HL-60/S4 treated with phorbol 12-myristate 13-acetate at 8.2 ng/mL for 4 days and 3 days (cell line): ENCODE data around the gene IL1B.

Experiments
- in situ Hi-C: fragments of 300-500 bp; cut with MboI; formaldehyde crosslinking; loops from 2 replicates; pipeline ENCODE4 v1.15.0; 2022; ENCODE audit warnings: low sequenced_read_pairs

The IL1B gene

DNA sequence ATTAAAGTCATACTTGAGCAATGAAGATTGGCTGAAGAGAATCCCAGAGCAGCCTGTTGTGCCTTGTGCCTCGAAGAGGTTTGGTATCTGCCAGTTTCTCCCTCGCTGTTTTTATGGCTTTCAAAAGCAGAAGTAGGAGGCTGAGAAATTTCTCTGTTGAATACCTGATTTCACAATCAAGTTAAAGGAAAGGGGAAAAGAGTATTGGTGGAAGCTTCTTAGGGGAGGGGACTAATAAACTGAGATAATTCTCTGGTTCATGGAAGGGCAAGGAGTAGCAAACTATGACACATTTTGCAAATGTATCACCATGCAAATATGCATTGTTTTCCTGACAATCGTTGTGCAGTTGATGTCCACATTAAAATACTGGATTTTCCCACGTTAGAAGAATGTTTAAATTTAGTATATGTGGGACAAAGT lies at the start of gene IL1B:
Gene IL1B (minus strand): TSS at position 85 of the 423 bp plus-strand sequence. CDS start 550 bp downstream, outside the sequence.
- in situ Hi-C loops: no loop called here

- in situ Hi-C loops: loop anchor here (25.0 kb wide), 1 partner anchor 124 kb away; the partner anchor contains the start of gene CKAP2L
Measured at GRCh38 chr2:112886291-112886690, 49.7 kb upstream of the IL1B start.

- in situ Hi-C loops: loop anchor here (25.0 kb wide), 1 partner anchor 123 kb away; the partner anchor contains the start of gene CKAP2L
Measured at GRCh38 chr2:112885506-112885902, 48.9 kb upstream of the IL1B start.

DNA sequence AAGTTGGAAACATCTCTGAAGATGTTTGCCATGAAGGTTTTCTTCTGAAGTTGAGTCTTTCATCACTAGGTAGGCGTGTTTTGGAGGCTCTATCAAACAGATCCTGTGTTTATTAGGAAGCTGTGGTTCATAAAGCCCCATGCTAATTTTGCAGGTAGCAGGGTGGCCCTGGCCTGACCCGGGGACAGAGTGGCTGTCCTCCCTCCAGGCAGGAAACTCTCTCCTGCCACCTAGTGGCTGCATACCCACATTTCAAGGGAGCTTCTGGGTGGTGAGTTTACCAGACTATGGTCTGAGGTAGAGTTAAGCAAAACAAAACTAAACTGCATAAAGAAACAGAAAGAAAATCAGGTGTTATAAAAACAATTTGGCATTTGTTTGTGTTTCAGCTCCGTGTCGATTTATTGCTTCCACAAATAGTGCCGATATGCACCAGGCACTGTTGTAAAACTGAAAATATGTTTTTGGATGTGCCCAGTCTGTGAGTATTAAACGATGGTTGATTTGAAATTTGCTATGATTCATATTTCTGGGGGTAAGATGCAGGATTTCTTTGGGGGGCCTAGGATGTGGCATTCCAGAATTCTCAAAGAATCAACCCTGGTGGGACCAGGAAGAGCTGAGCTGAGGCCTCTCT lies 48.4 kb upstream of the IL1B start:
- in situ Hi-C loops: loop anchor here (25.0 kb wide), 1 partner anchor 123 kb away; the partner anchor contains the start of gene CKAP2L

DNA sequence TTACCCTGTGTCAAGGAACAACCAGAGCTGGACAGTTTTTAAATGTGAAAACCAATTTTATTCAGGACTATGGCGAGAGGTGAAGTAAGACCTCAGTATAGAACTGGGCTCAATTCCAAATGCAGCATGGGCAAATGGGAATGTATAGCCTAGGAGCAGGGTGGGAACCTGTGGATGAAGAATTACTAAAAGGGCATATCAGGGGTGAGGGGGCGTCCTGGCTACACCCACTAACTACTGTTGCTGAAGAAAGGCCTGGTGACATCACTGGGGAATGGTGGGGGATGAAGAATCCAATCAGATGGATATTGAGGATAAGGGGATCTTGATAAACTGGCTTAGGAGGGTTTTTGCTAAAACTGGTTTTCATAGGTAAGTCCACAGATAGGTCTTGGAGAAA lies 47.1 kb upstream of the IL1B start:
- in situ Hi-C loops: loop anchor here (25.0 kb wide), 1 partner anchor 121 kb away; the partner anchor contains the start of gene CKAP2L

DNA sequence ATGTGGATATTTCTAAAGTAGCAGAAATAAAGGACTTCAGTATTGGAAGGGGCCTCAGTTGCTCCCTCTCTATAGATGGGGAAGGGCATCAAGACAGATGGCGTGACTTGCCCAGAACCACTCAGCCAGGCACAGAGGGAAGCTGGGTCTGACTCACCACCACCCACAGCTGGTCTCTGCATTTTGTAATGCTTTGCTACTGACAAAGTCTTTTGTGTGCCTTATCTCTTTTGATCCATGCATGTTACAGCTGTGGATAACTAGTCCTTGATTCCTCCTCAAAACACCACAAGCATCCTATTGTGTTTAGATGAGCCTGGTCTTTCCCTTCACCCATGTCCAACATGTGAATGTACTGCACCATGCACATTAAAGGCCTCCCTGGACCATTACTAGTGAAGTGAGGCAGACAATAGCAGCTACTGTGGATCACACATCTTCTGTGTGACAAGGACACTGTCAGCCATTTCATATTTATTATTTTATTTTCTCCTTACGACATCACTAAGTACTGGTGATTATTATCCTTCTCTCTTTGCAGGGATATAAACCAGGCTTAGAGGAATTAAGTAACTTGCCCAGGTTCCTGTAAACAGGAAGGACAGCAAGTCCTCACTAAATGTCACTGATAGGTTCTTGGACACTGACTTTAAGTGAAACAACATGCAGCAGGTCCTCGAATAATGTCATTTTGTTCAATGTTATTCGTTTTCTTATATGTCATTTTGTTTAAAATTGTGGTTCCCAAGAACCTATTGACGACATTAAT lies 44.8 kb upstream of the IL1B start:
- in situ Hi-C loops: loop anchor here (25.0 kb wide), 1 partner anchor 119 kb away; the partner anchor contains the start of gene CKAP2L

- in situ Hi-C loops: loop anchor here (25.0 kb wide), 1 partner anchor 118 kb away; the partner anchor contains the start of gene CKAP2L
Measured at GRCh38 chr2:112880696-112881095, 44.1 kb upstream of the IL1B start.

GRCh38 chr2:112880091-112880531 lies 43.5 kb upstream of the IL1B start:
- in situ Hi-C loops: loop anchor here (25.0 kb wide), 1 partner anchor 118 kb away; the partner anchor contains the start of gene CKAP2L

DNA sequence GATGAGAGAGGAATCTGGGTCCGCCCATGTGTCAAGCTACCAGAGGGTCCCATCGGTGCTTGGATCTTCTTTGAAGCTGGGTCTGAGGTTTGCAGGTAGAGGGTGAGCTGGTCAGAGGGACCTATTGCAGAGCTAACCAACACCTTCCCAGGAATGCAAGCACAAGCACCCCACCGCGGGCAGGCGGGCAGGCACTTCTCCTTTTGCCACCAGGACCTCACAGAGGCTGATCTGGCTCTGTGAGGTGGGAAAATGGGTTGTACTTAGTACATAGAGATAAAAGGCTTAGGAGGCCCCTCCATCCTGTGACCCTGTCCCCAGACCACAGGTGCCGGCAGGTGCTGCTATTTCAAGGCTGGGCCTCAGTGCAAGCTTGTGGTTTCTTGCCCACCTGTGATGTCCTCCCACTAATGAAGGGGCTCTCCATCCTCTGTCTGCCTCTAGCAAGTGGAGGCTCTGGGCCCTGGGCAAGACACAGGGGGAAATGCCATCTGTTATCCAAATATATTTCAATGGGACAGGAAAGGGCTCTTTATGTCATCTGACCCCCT lies 43.0 kb upstream of the IL1B start:
- in situ Hi-C loops: loop anchor here (5.0 to 25.0 kb wide), 2 partner anchors 47 to 117 kb away; partner anchors contain the start of gene CKAP2L

GRCh38 chr2:112877423-112877822 lies 40.8 kb upstream of the IL1B start:
- in situ Hi-C loops: loop anchor here (5.0 to 25.0 kb wide), 2 partner anchors 45 to 115 kb away; partner anchors contain the start of gene CKAP2L

- in situ Hi-C loops: loop anchor here (5.0 to 25.0 kb wide), 2 partner anchors 45 to 115 kb away; partner anchors contain the start of gene CKAP2L
Measured at GRCh38 chr2:112876971-112877361, 40.4 kb upstream of the IL1B start.

GRCh38 chr2:112876257-112876970 lies 39.8 kb upstream of the IL1B start:
- in situ Hi-C loops: loop anchor here (5.0 to 25.0 kb wide), 2 partner anchors 44 to 114 kb away; partner anchors contain the start of gene CKAP2L

DNA sequence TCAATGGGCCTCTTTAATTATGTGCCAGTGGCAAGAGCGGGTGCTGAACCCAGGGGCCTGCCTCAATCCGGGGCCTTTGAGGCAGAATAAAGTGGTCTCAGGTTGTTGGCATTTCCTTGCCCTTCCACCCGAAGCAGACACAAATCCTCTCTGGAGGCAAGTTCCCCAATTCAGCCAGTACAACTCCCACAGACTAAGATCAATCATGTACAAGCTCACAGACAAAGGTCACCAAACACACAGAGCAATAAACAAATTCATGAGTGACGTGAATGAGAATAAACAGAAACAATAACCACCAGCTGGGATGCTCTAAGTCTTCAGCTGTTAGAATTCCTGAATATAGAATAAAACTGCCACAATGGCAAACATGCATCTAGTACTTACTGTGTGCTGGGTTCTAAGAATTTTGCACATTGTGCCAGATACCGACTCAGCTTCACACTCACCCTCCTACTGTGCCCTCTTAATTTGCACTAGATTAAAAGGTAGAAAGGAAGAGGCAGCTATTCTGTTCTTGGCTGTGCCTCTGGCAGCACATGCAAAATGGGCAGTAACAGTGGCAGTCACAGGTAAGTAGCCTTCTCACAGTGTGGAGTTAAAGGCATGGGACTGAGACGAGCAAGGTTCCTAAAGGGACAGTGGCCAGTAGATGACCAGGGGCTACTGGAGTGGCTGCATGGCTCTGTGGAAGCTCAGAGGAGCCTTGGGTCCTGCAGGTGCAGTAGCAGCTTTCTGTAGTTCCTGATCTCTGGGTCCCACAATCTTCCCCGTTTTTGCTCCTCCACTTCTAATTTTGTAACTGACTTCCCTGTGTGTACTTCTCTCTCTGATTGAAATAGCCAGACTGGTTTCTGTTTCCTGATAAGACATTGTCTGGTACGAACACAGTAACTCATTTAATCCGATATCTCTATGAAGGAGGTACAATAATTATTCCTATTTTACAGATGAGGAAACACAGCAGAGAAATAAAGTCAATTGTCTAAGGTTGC lies 34.6 kb upstream of the IL1B start:
- in situ Hi-C loops: no loop called here

GRCh38 chr2:112869258-112869842 lies 32.8 kb upstream of the IL1B start:
- in situ Hi-C loops: no loop called here

- in situ Hi-C loops: no loop called here
Measured at GRCh38 chr2:112867701-112868631, 31.4 kb upstream of the IL1B start.

DNA sequence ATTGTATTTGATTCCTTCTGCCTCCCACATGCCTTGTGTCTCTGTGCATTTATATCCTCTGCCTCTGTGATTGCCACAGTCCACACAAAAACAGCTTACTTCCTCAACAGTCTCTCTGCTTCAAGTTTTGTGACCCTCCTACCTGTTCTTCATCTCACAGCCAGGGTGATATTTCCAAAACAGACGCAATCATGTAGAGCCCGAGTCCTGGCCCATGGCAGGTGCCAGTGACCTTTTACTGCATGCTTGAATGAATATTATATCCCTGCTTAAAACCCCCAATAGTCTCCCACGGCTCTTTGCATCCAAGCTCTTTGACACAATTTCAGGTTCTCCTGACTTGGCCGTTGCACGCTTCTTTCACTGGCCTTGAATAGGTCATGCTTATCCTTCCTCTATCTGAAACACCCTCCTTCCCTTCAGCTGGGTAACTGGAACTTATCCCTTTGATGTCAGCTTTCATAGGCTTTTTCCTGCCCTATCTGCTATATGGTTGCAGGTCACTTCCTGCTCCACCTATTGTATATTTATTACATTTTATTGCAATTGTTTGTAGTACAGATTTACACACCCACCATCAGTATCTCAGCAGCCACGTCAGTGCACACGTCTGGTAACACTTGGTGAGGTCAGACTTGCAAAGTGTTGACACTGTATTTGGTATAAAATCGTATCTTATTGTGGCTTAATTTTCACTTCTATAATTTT lies 29.7 kb upstream of the IL1B start:
- in situ Hi-C loops: no loop called here

DNA sequence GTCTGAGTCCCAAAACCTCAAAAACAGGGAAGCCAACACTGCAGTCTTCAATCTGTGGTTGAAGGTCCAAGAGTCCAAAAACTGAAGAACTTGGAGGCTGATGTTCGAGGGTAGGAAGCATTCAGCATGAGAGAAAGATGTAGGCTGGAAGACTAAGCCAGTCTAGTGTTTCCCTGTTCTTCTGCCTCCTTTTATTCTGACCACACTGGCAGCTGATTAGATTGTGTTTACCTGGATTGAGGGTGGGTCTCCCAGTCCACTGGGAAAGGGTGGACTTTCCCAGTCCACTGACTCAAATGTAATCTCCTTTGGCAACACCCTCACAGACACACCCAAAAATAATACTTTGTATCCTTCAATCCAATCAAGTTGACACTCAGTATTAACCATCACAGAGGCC lies 27.5 kb upstream of the IL1B start:
- in situ Hi-C loops: no loop called here
